ENCODE results near the gene TTLL11.
"Not testable (repeated sequence)": the region's sequence is repeated elsewhere in the genome, so short reads cannot be mapped to it uniquely, and the experiment has no call there.

TTLL11 gene

GRCh38 chr9:121895818-121896544 is 197.1 kb downstream of the TTLL11 start:
- no peak overlapping the region for H3K27ac ChIP-seq
- TF ChIP-seq ZFX (IDR thresholded peaks at IDR 0.05; ENCODE audit: borderline replicate concordance) (no peak), CTCF (IDR thresholded peaks at IDR 0.05) (no peak)

DNA sequence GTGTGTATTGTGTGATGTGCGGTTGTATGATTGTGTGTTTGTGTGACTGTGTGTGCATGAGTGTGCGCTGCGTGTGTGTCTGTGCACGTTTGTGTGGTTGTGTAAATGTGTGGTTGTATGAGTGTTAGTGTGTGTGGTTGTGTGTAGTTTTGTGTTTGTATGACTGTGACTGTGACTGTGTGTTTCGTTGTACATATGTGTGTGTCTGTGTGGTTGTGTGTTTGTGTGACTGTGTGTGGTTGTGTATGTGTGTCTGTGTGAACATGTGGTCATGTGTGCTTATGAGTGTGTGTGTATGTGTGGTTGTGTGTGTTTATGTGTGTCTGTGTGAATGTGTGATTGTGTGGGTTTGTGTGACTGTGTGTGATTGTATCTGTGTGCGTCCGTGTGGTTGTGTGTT is 197.8 kb downstream of the TTLL11 start:
- no peak overlapping the region for H3K27ac ChIP-seq
- no peak for TF ChIP-seq ZFX (IDR thresholded peaks at IDR 0.05; ENCODE audit: borderline replicate concordance)
- TF ChIP-seq CTCF (IDR thresholded peaks at IDR 0.05): no peak

DNA sequence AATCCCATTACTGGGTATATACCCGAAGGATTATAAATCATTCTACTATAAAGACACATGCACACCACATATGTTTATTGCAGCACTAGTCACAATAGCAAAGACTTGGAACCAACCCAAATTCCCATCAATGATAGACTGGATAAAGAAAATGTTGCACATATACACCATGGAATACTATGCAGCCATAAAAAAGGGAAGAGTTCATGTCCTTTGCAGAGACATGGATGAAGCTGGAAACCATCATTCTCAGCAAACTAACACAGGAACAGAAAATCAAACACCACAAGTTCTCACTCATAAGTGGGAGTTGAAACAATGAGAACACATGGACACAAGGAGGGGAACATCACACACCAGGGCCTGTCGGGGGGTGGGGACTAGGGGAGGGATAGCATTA is 198.7 kb downstream of the TTLL11 start:
- not testable (repeated sequence) for H3K27ac ChIP-seq

- no peak for TF ChIP-seq CTCF (IDR thresholded peaks at IDR 0.05)
- no peak for TF ChIP-seq ZFX (IDR thresholded peaks at IDR 0.05; ENCODE audit: borderline replicate concordance)
- H3K27ac ChIP-seq: no peak overlapping the region
Measured at GRCh38 chr9:121893786-121894185, 199.3 kb downstream of the TTLL11 start.

DNA sequence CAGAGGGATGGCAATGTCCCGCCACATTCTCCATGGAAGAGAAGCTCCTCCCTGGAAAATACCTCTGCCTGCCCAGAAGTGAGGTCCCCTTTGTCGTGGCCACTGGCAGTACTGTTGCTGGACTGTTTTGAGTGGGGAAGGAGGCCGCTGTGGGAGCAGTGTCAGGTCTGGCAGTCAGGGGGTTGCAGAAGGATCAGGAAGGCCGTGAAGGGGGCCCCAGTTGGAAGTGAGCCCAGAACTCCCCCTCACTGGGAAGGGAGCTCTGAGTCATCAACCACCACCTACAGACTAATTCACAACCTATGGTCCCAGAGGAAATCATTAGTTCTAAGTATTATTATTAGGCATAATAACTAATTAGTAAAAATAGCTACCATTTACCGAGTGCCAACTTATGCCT is 200.4 kb downstream of the TTLL11 start:
- no peak for TF ChIP-seq ZFX (IDR thresholded peaks at IDR 0.05; ENCODE audit: borderline replicate concordance)
- no peak for TF ChIP-seq CTCF (IDR thresholded peaks at IDR 0.05)

GRCh38 chr9:121890746-121891145 is 202.4 kb downstream of the TTLL11 start:
- no peak for TF ChIP-seq CTCF (IDR thresholded peaks at IDR 0.05)
- TF ChIP-seq ZFX (IDR thresholded peaks at IDR 0.05; ENCODE audit: borderline replicate concordance): no peak
- H3K27ac ChIP-seq: no peak overlapping the region

More for the DNA sequence above, 200.4 kb downstream of the TTLL11 start:
- H3K27ac ChIP-seq: no peak overlapping the region

- TF ChIP-seq CTCF (IDR thresholded peaks at IDR 0.05): no peak
- TF ChIP-seq ZFX (IDR thresholded peaks at IDR 0.05; ENCODE audit: borderline replicate concordance): no peak
Measured at GRCh38 chr9:121889990-121890563, 203.0 kb downstream of the TTLL11 start.

DNA sequence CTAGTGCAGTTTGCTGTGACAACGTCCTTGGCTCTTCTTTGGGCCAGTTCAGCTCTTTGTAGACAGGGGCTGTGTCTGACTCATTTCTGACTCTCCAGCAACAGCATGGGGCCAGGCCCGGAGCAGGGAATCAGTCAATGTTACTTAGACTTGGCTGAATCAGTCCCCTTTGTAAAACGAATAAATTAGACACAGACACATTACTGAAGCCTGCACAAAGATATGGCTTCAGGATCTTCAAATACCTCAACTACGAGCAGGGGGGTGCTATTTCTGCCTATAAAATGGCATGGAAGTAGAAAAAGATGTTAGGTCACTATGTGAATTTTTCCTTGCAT is 204.7 kb downstream of the TTLL11 start:
- no peak overlapping the region for H3K27ac ChIP-seq
- TF ChIP-seq ZFX (IDR thresholded peaks at IDR 0.05; ENCODE audit: borderline replicate concordance) (no peak), CTCF (IDR thresholded peaks at IDR 0.05) (no peak)

More at GRCh38 chr9:121889990-121890563, 203.0 kb downstream of the TTLL11 start:
- H3K27ac ChIP-seq: no peak overlapping the region

All from 22Rv1 (cell line).